Stimulated activated CD8-positive, alpha-beta memory T cell treated with anti-CD3 and anti-CD28 coated beads, Interleukin-12 subunit alpha, Interleukin-12 subunit beta, amount 100 ng/mL, for 4 hours (primary cell): Measurements from ENCODE around the gene TMPRSS3.
A peak's percentile ranks its signal among the peaks of the same experiment; 100 is the strongest.

Source experiments
- DNase-seq: peaks from one replicate; pipeline ENCODE4 v3.0.0-alpha.2; 2020; ENCODE audit warnings: low read depth

TMPRSS3 gene

DNA sequence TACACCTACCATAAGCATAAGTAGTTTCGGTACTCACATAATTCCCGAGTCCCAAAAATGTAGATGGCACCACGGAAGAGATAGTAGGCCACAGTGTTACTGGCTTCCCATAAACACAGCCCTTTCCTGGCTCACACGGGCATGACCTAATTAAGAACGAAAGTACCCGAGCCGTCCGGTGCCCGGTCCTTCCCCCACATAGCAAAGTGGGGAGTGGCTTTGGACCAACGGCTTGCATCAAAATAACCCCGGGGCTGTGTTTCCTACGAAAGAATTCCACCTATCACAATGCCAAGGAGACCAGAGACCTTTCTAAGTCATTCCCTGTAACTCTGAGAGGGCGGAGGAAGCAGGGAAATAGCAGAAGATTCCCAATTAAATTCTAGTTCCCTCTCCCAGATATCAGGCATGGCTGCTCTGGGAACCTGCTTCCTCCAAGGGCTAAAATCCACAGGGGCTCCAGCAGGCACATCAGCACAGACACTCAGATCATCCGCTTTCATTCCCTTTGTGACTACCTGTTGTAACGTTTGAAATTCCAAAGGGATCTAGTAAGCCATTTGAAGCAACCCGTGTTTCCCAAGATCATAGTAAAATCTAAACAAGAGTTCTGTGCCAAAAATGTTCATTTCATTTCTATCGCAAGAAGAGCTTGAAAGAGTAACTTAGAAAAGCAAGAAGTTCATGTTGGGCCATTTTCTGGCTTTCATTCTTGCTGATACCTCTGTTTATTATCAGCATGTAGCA, at the start of gene TMPRSS3:
TSS of gene TMPRSS3 (minus strand) at position 148 of the 747 bp plus-strand sequence. CDS start 635 bp downstream, outside the sequence.
- DNase-seq = no peak

DNA sequence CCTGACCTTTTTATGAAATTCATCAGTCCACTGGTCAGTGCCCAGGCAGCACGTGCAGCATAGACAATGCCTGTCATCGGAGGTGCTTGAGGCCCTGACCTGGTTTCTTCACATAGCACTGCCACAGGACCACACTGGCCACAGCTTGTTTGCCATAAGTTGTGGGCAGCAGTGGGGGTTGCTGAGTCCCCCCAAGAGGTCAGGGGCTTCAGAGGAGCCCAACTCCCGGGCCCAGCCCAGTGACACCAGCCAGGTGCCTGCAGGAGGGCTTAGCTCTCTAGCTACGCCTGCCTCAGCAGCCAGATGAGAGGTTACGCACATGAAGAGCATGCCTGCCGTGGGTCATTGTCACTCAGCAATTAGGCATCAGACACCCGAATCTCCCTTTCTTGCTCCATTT, 49.5 kb upstream of the TMPRSS3 start:
- DNase-seq = no peak

DNA sequence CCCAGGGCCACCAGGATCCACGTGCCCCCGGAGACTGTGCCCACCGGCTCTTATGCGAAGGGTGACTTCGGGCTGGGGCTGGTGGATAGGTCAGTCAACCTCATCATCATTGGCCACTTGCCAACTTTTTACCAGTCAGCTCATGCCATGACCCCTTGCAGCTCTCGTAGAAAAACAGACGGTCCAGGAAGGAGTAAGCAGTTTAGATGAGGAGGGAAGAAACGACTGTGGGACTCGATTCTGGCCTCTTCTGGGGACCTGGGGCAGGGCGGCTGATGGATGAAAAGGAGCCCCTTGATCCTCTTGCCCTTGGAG, 48.9 kb upstream of the TMPRSS3 start:
- DNase-seq = no peak

DNA sequence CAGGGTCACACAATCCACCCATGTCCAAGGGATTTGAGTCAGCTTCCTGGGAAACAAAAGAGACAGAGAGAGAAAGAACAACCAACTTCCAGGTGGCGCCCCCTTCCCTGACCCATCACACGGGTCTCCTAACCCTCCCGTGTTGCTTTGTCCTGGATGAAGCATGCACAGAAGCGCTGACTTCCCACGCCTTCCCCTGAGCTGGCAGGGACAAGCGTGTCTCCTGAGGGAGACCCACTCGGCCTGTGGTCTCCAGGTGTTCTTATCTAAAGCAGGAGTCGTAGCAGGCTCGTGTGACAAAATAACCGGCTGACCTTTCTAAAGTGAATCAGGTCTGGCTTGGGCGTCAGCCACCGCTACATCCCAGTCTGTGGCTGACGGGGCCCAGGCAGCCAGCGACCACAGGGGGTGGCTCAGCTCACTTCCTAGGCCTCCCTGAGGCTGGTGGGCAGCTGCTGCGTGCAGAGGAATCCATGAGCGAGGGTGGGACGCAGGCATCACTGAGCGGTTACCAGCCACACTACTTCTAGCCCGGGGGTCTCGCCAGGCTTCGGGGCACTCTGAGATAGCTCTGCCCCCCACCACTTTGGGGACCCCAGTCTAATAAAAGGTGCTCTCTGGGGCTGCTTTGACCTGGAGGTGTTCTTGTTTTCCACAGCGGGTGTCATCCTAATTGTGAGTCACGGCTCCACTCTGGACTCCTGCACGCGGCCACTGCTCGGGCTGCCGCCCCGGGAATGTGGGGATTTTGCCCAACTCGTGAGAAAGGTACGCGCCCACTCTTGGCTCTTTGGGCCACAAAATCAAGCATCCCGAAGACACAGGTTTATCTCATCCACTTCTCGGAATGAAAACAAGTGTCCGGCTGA, 48.3 kb upstream of the TMPRSS3 start:
- DNase-seq = no peak

DNA sequence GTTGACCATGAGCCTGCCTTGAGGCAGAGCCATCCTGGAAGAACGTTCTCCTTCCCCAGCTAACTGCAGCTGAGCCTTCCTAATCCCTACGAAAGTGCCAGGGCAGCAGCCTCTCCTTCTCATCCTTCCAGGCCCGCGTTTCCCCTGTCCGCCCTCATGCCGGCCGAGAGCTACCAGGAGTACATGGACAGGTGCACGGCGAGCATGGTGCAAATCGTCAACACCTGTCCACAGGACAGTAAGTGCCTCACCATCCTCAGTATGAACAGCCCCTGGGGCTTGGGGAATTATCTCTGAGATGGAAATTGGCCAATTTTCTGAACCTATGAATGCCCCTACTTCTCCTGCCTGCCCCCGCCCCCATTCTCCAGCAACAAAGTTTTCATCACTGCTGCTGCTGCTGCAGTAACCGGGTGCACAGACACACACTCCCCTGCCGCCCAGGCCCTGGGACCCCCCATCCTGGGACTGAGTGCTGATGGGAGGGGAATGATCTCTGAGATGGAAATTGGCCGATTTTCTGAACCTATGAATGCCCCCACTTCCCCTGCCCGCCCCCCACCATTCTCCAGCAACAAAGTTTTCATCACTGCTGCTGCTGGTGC, 47.4 kb upstream of the TMPRSS3 start:
- no peak for DNase-seq

DNA sequence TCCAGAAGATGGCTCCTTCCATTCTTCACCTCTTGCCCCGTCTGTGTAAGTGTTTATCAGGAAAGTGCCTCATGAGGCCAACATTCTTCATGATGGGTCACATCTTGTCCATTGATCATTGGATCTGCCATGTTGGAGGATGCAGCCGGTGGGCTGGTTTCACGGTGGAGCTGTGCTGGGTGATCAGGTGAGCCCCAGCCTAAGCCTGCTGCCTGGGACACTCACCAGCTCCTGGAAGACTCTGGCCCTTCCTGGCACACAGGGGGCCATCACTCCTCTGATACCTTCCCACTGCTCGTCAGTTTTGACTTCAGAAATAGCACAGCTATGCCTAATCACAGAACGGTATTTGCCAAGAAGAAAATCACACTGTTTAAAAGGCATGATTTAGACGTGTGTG, 46.1 kb upstream of the TMPRSS3 start:
- DNase-seq = no peak

DNA sequence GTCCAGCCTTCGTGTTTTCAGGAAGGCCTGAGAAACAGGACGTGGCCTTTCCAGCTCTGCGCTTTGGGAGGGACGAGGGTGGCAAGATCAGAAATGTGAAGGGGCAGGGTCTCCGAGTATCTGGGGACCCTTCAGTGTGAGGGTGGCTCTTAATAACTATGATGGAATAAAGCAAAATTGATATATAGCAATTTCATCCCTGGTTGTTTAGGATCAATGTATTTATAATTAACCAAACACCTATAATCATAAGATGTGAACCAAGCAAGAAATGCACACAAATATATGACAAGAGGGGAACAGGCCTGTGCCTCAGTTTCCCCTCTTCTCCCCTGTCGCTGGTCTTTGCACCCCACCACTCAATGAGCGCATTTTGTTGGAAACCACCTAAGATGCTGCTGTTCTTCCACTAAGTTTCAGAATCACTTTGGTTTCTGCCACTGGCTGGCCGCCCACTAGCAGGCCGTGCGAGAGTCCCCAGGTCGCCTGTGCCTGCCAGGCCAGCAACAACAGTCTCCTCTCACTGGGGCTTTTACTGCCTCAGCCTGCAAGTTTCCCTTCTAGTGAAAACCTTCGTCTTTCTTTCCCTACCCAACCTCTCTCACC, 44.4 kb upstream of the TMPRSS3 start:
- no peak for DNase-seq

DNA sequence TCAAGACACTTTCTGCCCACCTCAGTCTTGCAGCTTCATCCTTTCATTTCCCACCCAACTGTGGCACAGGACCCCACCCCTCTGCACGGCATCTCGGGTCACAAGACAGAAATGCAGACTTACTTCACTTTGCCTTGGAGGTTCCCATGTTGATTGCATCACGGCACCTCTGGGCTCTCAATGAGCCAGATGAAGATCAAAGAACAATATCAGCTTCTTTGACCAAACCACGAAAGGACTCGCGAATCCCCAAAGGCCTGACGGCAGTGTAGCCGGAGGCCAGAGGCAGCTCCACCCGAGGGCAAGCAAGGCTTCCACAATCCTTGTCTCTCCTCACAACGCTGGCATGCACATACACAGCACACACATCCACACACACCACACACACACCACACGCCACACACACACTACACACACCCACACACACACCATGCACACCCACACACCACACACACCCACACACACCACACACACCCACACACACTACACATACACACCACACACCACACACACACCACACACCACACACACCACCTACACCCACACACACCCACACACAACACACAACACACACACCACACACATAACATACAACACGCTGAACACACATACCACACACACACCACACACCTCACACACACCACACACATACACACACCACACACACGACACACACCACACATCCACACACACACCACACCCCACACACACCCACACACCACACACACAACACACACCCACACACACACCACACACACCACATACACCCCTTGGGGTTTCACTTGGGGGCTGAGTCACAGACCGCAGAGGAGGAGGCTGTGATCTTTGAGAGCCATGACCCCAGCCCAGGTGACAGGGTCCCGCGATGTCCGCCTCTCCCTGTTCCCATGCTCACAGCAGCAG, 43.7 kb upstream of the TMPRSS3 start:
- DNase-seq = peak; percentile 45

DNA sequence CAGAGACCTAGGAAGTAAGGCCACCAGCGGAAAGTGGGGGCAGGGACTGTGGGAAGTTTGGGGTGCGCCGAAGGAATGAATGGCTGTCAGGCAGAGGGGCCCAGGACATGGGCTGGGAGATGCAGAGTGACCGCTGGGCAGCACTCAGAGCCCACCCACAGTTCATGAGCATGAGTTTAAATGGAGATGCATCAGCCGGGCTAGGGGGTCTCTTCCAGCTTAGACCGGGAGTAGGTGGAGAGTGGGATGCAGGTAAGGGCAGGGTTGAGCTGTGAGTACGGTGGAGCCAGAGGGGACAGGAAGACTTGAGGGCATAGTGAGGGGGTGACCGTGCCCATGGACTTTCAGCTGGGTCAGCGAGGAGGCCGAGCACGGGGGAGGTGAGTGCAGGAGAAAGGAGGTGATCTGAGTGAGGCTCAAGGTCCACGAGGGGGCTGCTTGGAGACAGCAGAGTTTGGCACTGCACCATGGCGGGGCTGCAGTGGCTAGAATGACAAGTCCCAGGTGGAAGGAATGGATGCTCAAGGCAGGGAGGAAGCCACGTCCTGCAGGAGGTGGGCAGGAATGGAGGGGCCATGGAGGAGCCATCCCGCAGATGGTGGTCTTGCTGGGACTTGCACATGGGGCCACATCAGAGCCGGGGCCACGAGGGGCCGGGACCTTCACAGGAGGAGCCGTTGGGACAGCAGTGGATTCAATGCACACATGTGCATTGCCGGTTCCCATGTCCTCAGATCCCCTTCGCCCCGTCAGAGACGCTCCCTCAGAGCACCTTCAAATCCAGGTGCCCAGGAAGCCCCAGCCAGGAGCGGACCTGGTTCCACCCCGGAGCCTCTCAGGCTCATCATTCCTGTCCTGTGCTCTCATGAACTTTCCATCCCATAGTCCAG, 42.7 kb upstream of the TMPRSS3 start:
- no peak for DNase-seq

DNA sequence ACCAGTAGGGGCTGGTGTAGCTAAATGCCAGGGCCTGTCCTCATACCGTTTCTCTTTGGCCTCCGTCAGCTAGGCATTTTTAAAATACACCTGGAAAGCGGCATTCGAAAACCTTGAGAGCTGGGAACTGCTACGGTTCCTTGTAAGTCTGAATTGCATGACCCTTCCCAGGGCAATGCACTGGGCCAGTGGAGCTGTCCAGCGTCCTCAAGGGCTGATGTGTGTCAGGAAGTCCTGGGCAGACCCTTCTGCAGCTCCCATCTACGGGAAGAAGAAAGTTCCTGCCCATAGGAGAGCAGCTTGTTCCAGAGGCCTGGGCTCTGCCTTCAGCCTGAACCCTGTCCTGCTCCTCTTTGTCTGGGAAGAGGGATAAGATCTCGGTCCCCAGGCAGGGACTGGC, 41.9 kb upstream of the TMPRSS3 start:
- DNase-seq = no peak

DNA sequence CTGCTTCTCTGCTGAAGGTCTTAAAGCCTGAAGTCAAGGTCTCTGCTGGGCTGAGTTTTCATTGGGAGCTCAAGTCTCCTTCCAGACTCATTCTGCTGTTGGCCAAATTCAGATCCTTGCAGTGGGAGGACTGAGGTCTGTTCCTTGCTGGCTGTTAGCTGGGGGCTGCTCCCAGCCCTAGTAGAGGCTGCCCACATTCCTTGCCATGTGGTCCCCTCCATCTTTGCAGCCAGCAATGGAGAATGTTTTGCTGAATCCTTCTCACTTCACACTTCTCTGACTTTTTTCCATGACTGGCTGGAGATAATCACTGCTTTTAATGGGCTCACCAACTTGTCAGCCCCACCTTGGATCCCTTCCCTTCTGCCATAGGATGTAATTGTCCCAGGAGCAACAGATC, 41.1 kb upstream of the TMPRSS3 start:
- DNase-seq = no peak

DNA sequence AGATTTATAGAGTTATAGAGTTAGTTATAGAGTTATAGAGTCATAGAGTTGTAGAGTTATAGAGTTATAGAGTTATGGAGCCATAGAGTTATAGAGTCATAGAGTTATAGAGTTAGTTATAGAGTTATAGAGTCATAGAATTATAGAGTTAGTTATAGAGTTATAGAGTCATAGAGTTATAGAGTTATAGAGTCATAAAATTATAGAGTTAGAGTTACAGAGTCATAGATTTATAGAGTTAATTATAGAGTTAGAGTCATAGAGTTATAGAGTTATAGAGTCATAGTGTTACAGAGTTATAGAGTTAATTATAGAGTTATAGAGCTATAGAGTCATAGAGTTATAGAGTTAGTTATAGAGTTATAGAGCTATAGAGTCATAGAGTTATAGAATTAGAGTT, 40.0 kb upstream of the TMPRSS3 start:
- no peak for DNase-seq

DNA sequence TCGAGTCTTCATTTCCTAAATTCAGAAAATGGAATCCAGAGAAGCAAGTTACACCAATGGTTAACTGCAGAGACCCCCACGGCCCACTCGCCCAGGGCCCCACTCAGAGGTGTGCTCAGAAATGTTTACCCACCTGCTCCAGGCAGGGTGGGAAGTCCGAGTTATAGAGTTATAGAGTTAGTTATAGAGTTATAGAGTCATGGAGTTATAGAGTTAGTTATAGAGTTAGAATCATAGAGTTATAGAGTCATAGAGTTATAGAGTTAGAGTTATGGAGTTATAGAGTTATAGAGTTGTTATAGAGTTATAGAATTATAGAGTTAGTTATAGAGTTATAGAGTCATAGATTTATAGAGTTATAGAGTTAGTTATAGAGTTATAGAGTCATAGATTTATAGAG, 39.5 kb upstream of the TMPRSS3 start:
- no peak for DNase-seq

DNA sequence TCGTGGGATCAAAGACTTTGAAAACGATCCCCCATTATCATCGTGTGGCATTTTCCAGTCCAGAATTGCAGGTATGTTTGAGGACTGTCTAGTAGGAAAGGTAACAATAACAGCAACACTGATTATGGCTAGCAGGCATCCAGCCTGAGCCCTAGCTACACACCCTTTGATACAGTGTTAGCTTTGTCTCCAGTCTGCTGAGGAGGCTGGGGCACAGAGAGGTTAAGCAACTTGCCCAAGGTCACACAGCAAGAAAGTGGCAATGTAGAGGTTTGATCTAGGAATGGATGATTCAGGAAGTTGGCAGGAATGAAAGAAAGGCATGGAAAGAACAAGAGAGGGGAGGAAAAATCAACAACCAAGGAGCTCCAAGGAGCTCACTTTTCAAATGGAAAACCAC, 39.0 kb upstream of the TMPRSS3 start:
- no peak for DNase-seq

DNA sequence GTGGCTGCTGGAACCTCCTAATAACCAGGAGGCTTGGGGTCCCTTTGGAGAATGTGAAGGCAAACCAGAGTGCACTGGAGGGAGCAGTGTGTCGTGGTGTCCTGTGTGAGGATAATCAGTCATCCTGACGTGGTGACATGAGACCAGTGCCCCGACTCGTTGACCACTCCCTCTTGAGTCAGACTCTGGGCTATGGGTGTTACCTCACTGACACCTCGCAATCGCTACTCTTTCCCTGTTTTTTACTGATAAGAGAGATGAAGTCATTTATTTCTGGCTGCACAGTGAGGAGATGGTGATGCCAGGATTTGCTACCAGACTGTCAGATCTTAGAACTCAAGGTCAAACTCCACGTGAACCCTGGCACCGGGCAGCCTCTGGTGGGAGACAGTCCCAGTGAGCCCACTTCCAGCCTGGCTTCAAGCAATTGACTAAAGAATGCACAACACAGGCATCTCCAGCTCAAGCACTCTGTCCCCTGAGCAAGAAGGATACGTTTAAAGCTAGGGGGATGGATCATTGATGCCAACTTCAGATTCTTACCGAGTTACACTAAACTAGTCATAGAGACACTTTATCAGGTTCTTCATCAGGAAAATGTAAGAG, 38.2 kb upstream of the TMPRSS3 start:
- no peak for DNase-seq

DNA sequence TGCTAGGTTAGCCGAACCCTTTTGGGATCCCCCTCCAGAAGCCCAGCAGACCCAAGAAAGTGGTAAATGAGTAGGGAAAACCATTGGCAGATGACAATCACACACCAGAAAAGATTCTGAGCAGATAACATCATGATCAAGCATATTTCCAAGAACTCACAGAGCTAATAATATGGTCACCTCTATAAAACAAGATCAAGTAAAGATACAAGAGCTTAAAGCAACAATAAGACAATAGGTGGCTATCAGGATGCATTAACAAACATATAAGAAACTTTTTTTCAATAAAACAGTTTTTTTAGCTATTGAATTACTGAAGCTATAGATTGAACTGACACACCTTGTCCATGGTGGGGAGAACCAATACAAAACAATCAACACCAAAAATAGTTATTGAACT, 36.8 kb upstream of the TMPRSS3 start:
- no peak for DNase-seq

DNA sequence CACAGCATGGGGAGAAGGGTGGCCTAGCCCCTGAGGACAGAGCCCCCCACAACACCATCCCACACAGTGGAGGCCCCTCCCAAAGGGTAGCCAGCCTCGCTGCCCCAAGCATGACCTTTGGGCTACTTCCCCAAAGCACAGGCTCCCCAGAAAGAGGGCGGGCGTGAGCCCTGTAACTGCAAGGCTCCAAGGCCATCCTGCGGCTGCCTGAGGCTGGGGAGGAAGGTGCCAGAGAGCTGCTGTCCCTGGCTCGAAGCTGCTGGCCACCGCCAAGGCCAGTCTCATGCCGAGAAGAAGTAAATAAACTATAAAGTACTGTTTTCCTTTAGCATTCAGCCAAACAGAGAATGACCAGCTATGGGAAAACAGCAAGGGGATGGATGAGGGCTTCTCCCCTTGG, 35.3 kb upstream of the TMPRSS3 start:
- no peak for DNase-seq

DNA sequence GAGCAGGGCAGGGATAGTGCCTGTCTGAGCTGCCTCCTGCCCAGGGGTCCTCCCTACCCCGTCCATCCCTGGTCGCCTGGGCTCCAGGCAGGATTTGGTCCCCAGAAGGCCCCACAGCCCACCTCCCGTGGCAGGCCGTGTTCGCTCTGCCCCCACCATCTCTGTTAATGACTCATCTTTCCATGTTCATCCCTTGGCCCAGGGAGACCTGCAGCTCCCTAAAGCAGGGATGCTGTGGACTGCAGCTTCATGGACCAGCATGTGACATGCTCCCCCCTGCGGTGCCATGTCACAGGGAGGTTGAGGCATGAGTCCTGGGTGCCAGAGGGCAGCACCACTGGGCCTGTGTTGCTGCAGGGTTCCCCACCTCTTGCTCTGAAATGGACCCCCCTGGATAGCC, 34.7 kb upstream of the TMPRSS3 start:
- no peak for DNase-seq

DNA sequence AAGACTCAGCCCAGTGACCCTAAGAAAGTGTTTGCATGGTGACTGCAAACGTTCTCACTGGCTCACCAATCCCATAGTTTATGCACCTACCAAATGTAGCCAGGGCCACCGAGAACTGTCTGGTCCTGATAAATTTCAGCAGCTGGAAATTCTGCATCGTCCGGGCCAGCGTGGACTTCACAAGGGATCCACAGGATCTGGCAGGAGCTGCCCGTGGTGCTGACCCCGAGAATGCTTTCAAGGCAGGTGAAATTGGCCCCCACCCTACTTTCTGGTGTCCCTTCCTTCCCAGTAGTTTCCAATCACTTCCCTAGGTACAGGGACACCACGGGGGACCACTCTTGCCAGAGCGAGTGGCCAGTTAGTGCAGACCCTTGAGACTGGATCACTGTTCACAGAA, 34.0 kb upstream of the TMPRSS3 start:
- DNase-seq = no peak

DNA sequence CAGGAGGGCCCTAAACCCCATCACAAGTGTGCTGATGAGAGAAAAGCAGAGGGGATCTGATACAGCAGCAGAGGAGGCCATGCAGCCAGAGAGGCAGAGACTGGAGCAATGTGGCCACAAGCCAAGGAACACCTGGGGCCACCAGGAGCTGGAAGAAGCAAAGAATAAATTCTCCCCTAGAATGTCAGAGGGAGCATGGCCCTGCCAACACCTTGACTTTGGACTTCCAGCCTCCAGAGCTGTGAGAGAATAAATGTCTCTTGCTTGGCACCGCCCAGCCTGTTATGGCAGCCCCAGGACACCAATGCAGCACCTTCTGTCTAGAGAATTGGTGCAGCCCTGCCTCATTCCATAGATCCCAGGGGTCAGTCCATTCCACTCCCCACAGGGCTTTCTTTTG, 33.2 kb upstream of the TMPRSS3 start:
- DNase-seq = no peak
